Measurements from ENCODE around the gene SERP2.

The SERP2 gene

GRCh38 chr13:44382635-44383145, 9.1 kb downstream of the SERP2 start:
- Histone ChIP-seq H3K27me3 (ENCODE audit: control insufficient read depth, insufficient read depth, low read length) (no peaks in the 10 kb centered on the region), H3K9ac (ENCODE audit: low read length) (no peak overlapping the region), H3K36me3 (ENCODE audit: control insufficient read depth, insufficient read depth, low read length) (no peaks in the 10 kb centered on the region), H3K4me1 (ENCODE audit: control insufficient read depth, insufficient read depth, low read length) (no peaks in the 10 kb centered on the region), H3K27ac (ENCODE audit: low read depth, low read length) (no peak overlapping the region), H3K4me3 (ENCODE audit: low read length) (no peak overlapping the region)

- H3K27me3 ChIP-seq (ENCODE audit: control insufficient read depth, insufficient read depth, low read length) = no peaks in the 10 kb centered on the region
- H3K9ac ChIP-seq (ENCODE audit: low read length) = no peak overlapping the region
- H3K4me3 ChIP-seq (ENCODE audit: low read length) = no peak overlapping the region
- H3K27ac ChIP-seq (ENCODE audit: low read depth, low read length) = no peak overlapping the region
- no peaks in the 10 kb centered on the region for H3K4me1 ChIP-seq (ENCODE audit: control insufficient read depth, insufficient read depth, low read length)
- no peaks in the 10 kb centered on the region for H3K36me3 ChIP-seq (ENCODE audit: control insufficient read depth, insufficient read depth, low read length)
Observed at GRCh38 chr13:44383945-44384344, 10.3 kb downstream of the SERP2 start.

- no peak overlapping the region for H3K4me3 ChIP-seq (ENCODE audit: low read length)
- H3K4me1 ChIP-seq (ENCODE audit: control insufficient read depth, insufficient read depth, low read length) = no peaks in the 10 kb centered on the region
- no peaks in the 10 kb centered on the region for H3K36me3 ChIP-seq (ENCODE audit: control insufficient read depth, insufficient read depth, low read length)
- H3K9ac ChIP-seq (ENCODE audit: low read length) = no peak overlapping the region
- no peak overlapping the region for H3K27ac ChIP-seq (ENCODE audit: low read depth, low read length)
- no peaks in the 10 kb centered on the region for H3K27me3 ChIP-seq (ENCODE audit: control insufficient read depth, insufficient read depth, low read length)
Observed at GRCh38 chr13:44384778-44385177, 11.2 kb downstream of the SERP2 start.

- Histone ChIP-seq H3K36me3 (ENCODE audit: control insufficient read depth, insufficient read depth, low read length) (no peaks in the 10 kb centered on the region), H3K9ac (ENCODE audit: low read length) (no peak overlapping the region), H3K4me1 (ENCODE audit: control insufficient read depth, insufficient read depth, low read length) (no peaks in the 10 kb centered on the region), H3K4me3 (ENCODE audit: low read length) (no peak overlapping the region), H3K27ac (ENCODE audit: low read depth, low read length) (no peak overlapping the region), H3K27me3 (ENCODE audit: control insufficient read depth, insufficient read depth, low read length) (no peaks in the 10 kb centered on the region)
Observed at GRCh38 chr13:44385401-44385800, 11.8 kb downstream of the SERP2 start.

- Histone ChIP-seq H3K4me1 (ENCODE audit: control insufficient read depth, insufficient read depth, low read length) (no peaks in the 10 kb centered on the region), H3K9ac (ENCODE audit: low read length) (no peak overlapping the region)
Observed at GRCh38 chr13:44385847-44386246, 12.2 kb downstream of the SERP2 start.

GRCh38 chr13:44386913-44387556, 13.4 kb downstream of the SERP2 start:
- no peak overlapping the region for H3K4me3 ChIP-seq (ENCODE audit: low read length)
- H3K27ac ChIP-seq (ENCODE audit: low read depth, low read length) = no peak overlapping the region
- no peak overlapping the region for H3K9ac ChIP-seq (ENCODE audit: low read length)
- no peaks in the 10 kb centered on the region for H3K4me1 ChIP-seq (ENCODE audit: control insufficient read depth, insufficient read depth, low read length)
- H3K27me3 ChIP-seq (ENCODE audit: control insufficient read depth, insufficient read depth, low read length) = no peaks in the 10 kb centered on the region
- no peaks in the 10 kb centered on the region for H3K36me3 ChIP-seq (ENCODE audit: control insufficient read depth, insufficient read depth, low read length)

More at GRCh38 chr13:44385847-44386246, 12.2 kb downstream of the SERP2 start:
- Histone ChIP-seq H3K27me3 (ENCODE audit: control insufficient read depth, insufficient read depth, low read length) (no peaks in the 10 kb centered on the region), H3K4me3 (ENCODE audit: low read length) (no peak overlapping the region), H3K27ac (ENCODE audit: low read depth, low read length) (no peak overlapping the region), H3K36me3 (ENCODE audit: control insufficient read depth, insufficient read depth, low read length) (no peaks in the 10 kb centered on the region)

- Histone ChIP-seq H3K27me3 (ENCODE audit: control insufficient read depth, insufficient read depth, low read length) (no peaks in the 10 kb centered on the region), H3K36me3 (ENCODE audit: control insufficient read depth, insufficient read depth, low read length) (no peaks in the 10 kb centered on the region), H3K27ac (ENCODE audit: low read depth, low read length) (no peak overlapping the region), H3K4me1 (ENCODE audit: control insufficient read depth, insufficient read depth, low read length) (no peaks in the 10 kb centered on the region), H3K9ac (ENCODE audit: low read length) (no peak overlapping the region), H3K4me3 (ENCODE audit: low read length) (no peak overlapping the region)
Observed at GRCh38 chr13:44388427-44389059, 14.9 kb downstream of the SERP2 start.

GRCh38 chr13:44389060-44389666, 15.5 kb downstream of the SERP2 start:
- Histone ChIP-seq H3K36me3 (ENCODE audit: control insufficient read depth, insufficient read depth, low read length) (no peaks in the 10 kb centered on the region), H3K27ac (ENCODE audit: low read depth, low read length) (no peak overlapping the region), H3K4me3 (ENCODE audit: low read length) (no peak overlapping the region), H3K9ac (ENCODE audit: low read length) (no peak overlapping the region), H3K27me3 (ENCODE audit: control insufficient read depth, insufficient read depth, low read length) (no peaks in the 10 kb centered on the region), H3K4me1 (ENCODE audit: control insufficient read depth, insufficient read depth, low read length) (no peaks in the 10 kb centered on the region)

- no peaks in the 10 kb centered on the region for H3K27me3 ChIP-seq (ENCODE audit: control insufficient read depth, insufficient read depth, low read length)
- H3K4me3 ChIP-seq (ENCODE audit: low read length) = no peak overlapping the region
- H3K36me3 ChIP-seq (ENCODE audit: control insufficient read depth, insufficient read depth, low read length) = no peaks in the 10 kb centered on the region
- H3K27ac ChIP-seq (ENCODE audit: low read depth, low read length) = no peak overlapping the region
- no peak overlapping the region for H3K9ac ChIP-seq (ENCODE audit: low read length)
- H3K4me1 ChIP-seq (ENCODE audit: control insufficient read depth, insufficient read depth, low read length) = no peaks in the 10 kb centered on the region
Observed at GRCh38 chr13:44389876-44390275, 16.3 kb downstream of the SERP2 start.

GRCh38 chr13:44393391-44393790, 19.8 kb downstream of the SERP2 start:
- no peak overlapping the region for H3K9ac ChIP-seq (ENCODE audit: low read length)
- no peaks in the 10 kb centered on the region for H3K27me3 ChIP-seq (ENCODE audit: control insufficient read depth, insufficient read depth, low read length)
- H3K27ac ChIP-seq (ENCODE audit: low read depth, low read length) = no peak overlapping the region

GRCh38 chr13:44394658-44395057, 21.0 kb downstream of the SERP2 start:
- no peaks in the 10 kb centered on the region for H3K4me1 ChIP-seq (ENCODE audit: control insufficient read depth, insufficient read depth, low read length)
- H3K9ac ChIP-seq (ENCODE audit: low read length) = no peak overlapping the region
- no peak overlapping the region for H3K4me3 ChIP-seq (ENCODE audit: low read length)
- H3K36me3 ChIP-seq (ENCODE audit: control insufficient read depth, insufficient read depth, low read length) = no peaks in the 10 kb centered on the region
- no peaks in the 10 kb centered on the region for H3K27me3 ChIP-seq (ENCODE audit: control insufficient read depth, insufficient read depth, low read length)
- H3K27ac ChIP-seq (ENCODE audit: low read depth, low read length) = no peak overlapping the region

More at GRCh38 chr13:44393391-44393790, 19.8 kb downstream of the SERP2 start:
- H3K4me1 ChIP-seq (ENCODE audit: control insufficient read depth, insufficient read depth, low read length) = no peaks in the 10 kb centered on the region
- no peak overlapping the region for H3K4me3 ChIP-seq (ENCODE audit: low read length)
- no peaks in the 10 kb centered on the region for H3K36me3 ChIP-seq (ENCODE audit: control insufficient read depth, insufficient read depth, low read length)

GRCh38 chr13:44395976-44396694, 22.5 kb downstream of the SERP2 start:
- H3K27me3 ChIP-seq (ENCODE audit: control insufficient read depth, insufficient read depth, low read length) = no peaks in the 10 kb centered on the region
- H3K9ac ChIP-seq (ENCODE audit: low read length) = no peak overlapping the region
- no peak overlapping the region for H3K4me3 ChIP-seq (ENCODE audit: low read length)
- no peak overlapping the region for H3K27ac ChIP-seq (ENCODE audit: low read depth, low read length)
- H3K36me3 ChIP-seq (ENCODE audit: control insufficient read depth, insufficient read depth, low read length) = no peaks in the 10 kb centered on the region
- H3K4me1 ChIP-seq (ENCODE audit: control insufficient read depth, insufficient read depth, low read length) = no peaks in the 10 kb centered on the region
